Endothelial cell of umbilical vein (primary cell): ENCODE data around the gene MTA1. TPM values are rescaled to one million over a fixed set of nuclear protein-coding genes. Genes with fewer than 3 reads are reported as not detected.

Experiments used
- BruUV-seq: library from RNA; stranded (reverse); fragments of 400-500 nt; replicated peaks from 2 replicates; lab custom pipeline; 2021; lab: Mats Ljungman, UMichigan
- CTCF ChIA-PET: fragments of 300-600, 350-600 bp; sonication (Branson Sonifier 250); formaldehyde crosslinking; loops from one replicate; lab custom pipeline; 2021; ENCODE audit warnings: antibody characterized with exemption, inconsistent platforms; lab: Charles Lee
- POLR2A ChIA-PET: fragments of 300-600, 350-600 bp; sonication (Branson Sonifier 250); formaldehyde crosslinking; loops from one replicate; lab custom pipeline; 2021; ENCODE audit warnings: antibody characterized with exemption, inconsistent platforms; lab: Charles Lee
- DNase-seq: peaks from one replicate; pipeline ENCODE4 v3.0.0-alpha.2; 2011; ENCODE audit warnings: low read depth, low spot score
- FAIRE-seq: peaks from 2 replicates; lab custom pipeline; 2011; peaks lifted over from hg19 to GRCh38; lab: Jason Lieb, UNC
- H2AFZ ChIP-seq: 2 replicates; pipeline ENCODE4 v1.6.0; 2012; ENCODE audit warnings: low read depth, low read length, control low read depth, inconsistent platforms
- H3K27ac ChIP-seq: 2 replicates; pipeline ENCODE4 v1.5.1; 2011; ENCODE audit warnings: low read depth, mild to moderate bottlenecking, control low read depth, low read length, moderate library complexity; ENCODE audit not compliant: insufficient read depth
- H3K27me3 ChIP-seq, 2 experiments: 2 replicates each; pipeline versions ENCODE4 v1.6.0 to v1.6.1; 2011; ENCODE audit warnings: low read length in 2 of 2, mixed read lengths in 1 of 2; ENCODE audit not compliant: control insufficient read depth in 2 of 2, insufficient read depth in 2 of 2
- H3K36me3 ChIP-seq, 2 experiments: 2 replicates in 1 of 2; 3 replicates in 1 of 2; pipeline ENCODE4 v1.5.1; 2011; ENCODE audit warnings: low read length in 2 of 2, mild to moderate bottlenecking in 1 of 2, moderate library complexity in 1 of 2; ENCODE audit not compliant: control insufficient read depth in 2 of 2, insufficient read depth in 2 of 2; ENCODE audit errors: extremely low read depth in 1 of 2
- H3K4me1 ChIP-seq: 3 replicates; pipeline ENCODE4 v1.5.1; 2011; ENCODE audit warnings: mild to moderate bottlenecking, low read length; ENCODE audit not compliant: control insufficient read depth, insufficient read depth; ENCODE audit errors: extremely low read depth
- H3K4me2 ChIP-seq: 2 replicates; pipeline ENCODE4 v1.6.1; 2011; ENCODE audit warnings: low read length, control low read depth, mixed read lengths; ENCODE audit not compliant: insufficient read depth
- H3K4me3 ChIP-seq, 3 experiments: fragments of 200-600 bp in 1 of 3; sonication (generic), shearing (Covaris generic) in 1 of 3; replicated peaks in 1 of 3; 2 replicates each; pipeline ENCODE4 v1.5.1; 2011 to 2016; ENCODE audit warnings: control low read depth in 3 of 3, low read length in 3 of 3, mild to moderate bottlenecking in 2 of 3, inconsistent platforms in 1 of 3, low read depth in 1 of 3, moderate library complexity in 1 of 3; ENCODE audit not compliant: insufficient read depth in 1 of 3
- H3K79me2 ChIP-seq: 2 replicates; pipeline ENCODE4 v1.6.0; 2012; ENCODE audit warnings: low read length, inconsistent platforms; ENCODE audit not compliant: control insufficient read depth, insufficient read depth
- H3K9ac ChIP-seq: replicated peaks from 2 replicates; pipeline ENCODE3; 2011; ENCODE audit warnings: low read length, control low read depth; ENCODE audit not compliant: insufficient read depth; ENCODE audit errors: extremely low read depth
- H3K9me1 ChIP-seq: replicated peaks from 3 replicates; pipeline ENCODE4 v1.6.0; 2011; ENCODE audit warnings: mild to moderate bottlenecking, low read length; ENCODE audit not compliant: control insufficient read depth, insufficient read depth; ENCODE audit errors: extremely low read depth
- H3K9me3 ChIP-seq: replicated peaks from 2 replicates; pipeline ENCODE4 v1.5.1; 2012; ENCODE audit warnings: low read length, inconsistent platforms; ENCODE audit not compliant: control insufficient read depth, insufficient read depth
- H4K20me1 ChIP-seq: replicated peaks from 2 replicates; pipeline ENCODE3; 2011; ENCODE audit warnings: mild to moderate bottlenecking, low read length; ENCODE audit not compliant: control insufficient read depth, insufficient read depth; ENCODE audit errors: extremely low read depth
- EZH2 ChIP-seq: IDR thresholded peaks from 2 replicates; pipeline ENCODE4 v1.6.1; 2012; ENCODE audit warnings: borderline replicate concordance, low read depth, mild to moderate bottlenecking, moderate library complexity, low read length, inconsistent platforms; ENCODE audit not compliant: severe bottlenecking
- FOS ChIP-seq: IDR thresholded peaks from 2 replicates; pipeline ENCODE4 v1.6.1; 2011; ENCODE audit warnings: mild to moderate bottlenecking, low read length, moderate library complexity, borderline replicate concordance; ENCODE audit not compliant: insufficient read depth
- GATA2 ChIP-seq: IDR thresholded peaks from 2 replicates; pipeline ENCODE4 v1.7.0; 2011; ENCODE audit warnings: low read depth, mild to moderate bottlenecking, moderate library complexity, mixed read lengths, low read length; ENCODE audit not compliant: insufficient read length, insufficient read depth
- JUN ChIP-seq: IDR thresholded peaks from 2 replicates; pipeline ENCODE4 v1.6.1; 2011; ENCODE audit warnings: borderline replicate concordance, low read depth; ENCODE audit not compliant: insufficient read length, insufficient read depth
- MYC ChIP-seq: IDR thresholded peaks from one replicate; pipeline ENCODE4 v1.6.1; 2011; ENCODE audit warnings: mild to moderate bottlenecking, low read depth, low read length
- POLR2A ChIP-seq: IDR thresholded peaks from 2 replicates; pipeline ENCODE4 v1.6.1; 2012; ENCODE audit warnings: low read depth, mild to moderate bottlenecking, control low read depth, low read length
- POLR2AphosphoS5 ChIP-seq: IDR thresholded peaks from 2 replicates; pipeline ENCODE4 v1.6.1; 2012; ENCODE audit warnings: low read depth, mild to moderate bottlenecking, control low read depth, low read length, moderate library complexity; ENCODE audit not compliant: insufficient read depth
- dilution Hi-C: fragments of 300-500 bp; cut with MboI; formaldehyde crosslinking; loops from one replicate; pipeline ENCODE4 v1.15.0; 2019; ENCODE audit warnings: low sequenced_read_pairs; ENCODE audit not compliant: extremely low pct_ligation_motif_present
- intact Hi-C: fragments of 100-400 bp; cut with micrococcal nuclease; formaldehyde crosslinking; loops from one replicate; pipeline ENCODE4 v1.10.0; 2022
- polyA plus RNA-seq, 4 experiments: library from polyadenylated mRNA; depleted of rRNA in 3 of 4; stranded (reverse) in 3 of 4; unstranded in 1 of 4; fragments of >200 nt; gene quantifications; 2 replicates each; pipeline versions ENCODE4 v1.2.1 to v1.2.3, GENCODE V29; 2011 to 2012; ENCODE audit warnings: missing spikeins in 1 of 4
- total RNA-seq: library from RNA; stranded (reverse); gene quantifications from 2 replicates; pipeline ENCODE4 v1.2.3, GENCODE V29; 2021
- TF ChIP-seq, protein P1 (sequence below), 2 donors: IDR thresholded peaks; 1 replicate in 1 of 2; 2 replicates in 1 of 2; pipeline ENCODE4 v1.5.1; 2011; ENCODE audit warnings: low read length in 2 of 2, mild to moderate bottlenecking in 2 of 2, moderate library complexity in 2 of 2, control low read depth in 1 of 2, inconsistent platforms in 1 of 2, low read depth in 1 of 2; ENCODE audit not compliant: insufficient read depth in 1 of 2; ENCODE audit errors: extremely low read depth in 1 of 2
- TF ChIP-seq, protein P2 (sequence below): IDR thresholded peaks from 2 replicates; pipeline ENCODE4 v1.6.1; 2011; ENCODE audit not compliant: insufficient read depth, insufficient read length

Gene MTA1
- total and polyA plus RNA-seq, 2 donors (not counting 3 experiments of a cell fraction or from before 2014, with no cell fraction given) = 85.2 to 167 TPM

GRCh38 chr14:105388110-105388951, 31.3 kb upstream of the MTA1 start:
- intact Hi-C loops (no loop called here), dilution Hi-C loops (no loop called here)
- FAIRE-seq = no peak
- ChIA-PET CTCF (no interaction called here), POLR2A (no interaction called here)
- Histone ChIP-seq H3K27ac (no peak overlapping the region), H3K27me3 (no peaks in the 10 kb centered on the region), H3K4me3 (no peak overlapping the region), H3K9ac (no peak overlapping the region), H3K79me2 (no peaks in the 10 kb centered on the region), H2AFZ (no peak overlapping the region), H3K9me1 (no peaks in the 10 kb centered on the region), H3K4me1 (no peaks in the 10 kb centered on the region), H3K9me3 (no peaks in the 10 kb centered on the region), H4K20me1 (no peaks in the 10 kb centered on the region), H3K4me2 (no peak overlapping the region), H3K36me3 (peaks cover 0 to 4% of the 10 kb centered on the region in 2 experiments)
- no TSS peak for BruUV-seq
- no peak for DNase-seq
- TF ChIP-seq MYC (no peak), POLR2A (no peak), EZH2 (no peak), GATA2 (no peak), FOS (no peak), JUN (no peak), POLR2AphosphoS5 (no peak)
- TF ChIP-seq, protein P1, sequence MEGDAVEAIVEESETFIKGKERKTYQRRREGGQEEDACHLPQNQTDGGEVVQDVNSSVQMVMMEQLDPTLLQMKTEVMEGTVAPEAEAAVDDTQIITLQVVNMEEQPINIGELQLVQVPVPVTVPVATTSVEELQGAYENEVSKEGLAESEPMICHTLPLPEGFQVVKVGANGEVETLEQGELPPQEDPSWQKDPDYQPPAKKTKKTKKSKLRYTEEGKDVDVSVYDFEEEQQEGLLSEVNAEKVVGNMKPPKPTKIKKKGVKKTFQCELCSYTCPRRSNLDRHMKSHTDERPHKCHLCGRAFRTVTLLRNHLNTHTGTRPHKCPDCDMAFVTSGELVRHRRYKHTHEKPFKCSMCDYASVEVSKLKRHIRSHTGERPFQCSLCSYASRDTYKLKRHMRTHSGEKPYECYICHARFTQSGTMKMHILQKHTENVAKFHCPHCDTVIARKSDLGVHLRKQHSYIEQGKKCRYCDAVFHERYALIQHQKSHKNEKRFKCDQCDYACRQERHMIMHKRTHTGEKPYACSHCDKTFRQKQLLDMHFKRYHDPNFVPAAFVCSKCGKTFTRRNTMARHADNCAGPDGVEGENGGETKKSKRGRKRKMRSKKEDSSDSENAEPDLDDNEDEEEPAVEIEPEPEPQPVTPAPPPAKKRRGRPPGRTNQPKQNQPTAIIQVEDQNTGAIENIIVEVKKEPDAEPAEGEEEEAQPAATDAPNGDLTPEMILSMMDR (IDR thresholded peaks at IDR 0.05; ENCODE audit: extremely low read depth in 1 of 2, insufficient read depth in 1 of 2, low read depth in 1 of 2, low read length in 2 of 2) = no peak
- TF ChIP-seq, protein P2, sequence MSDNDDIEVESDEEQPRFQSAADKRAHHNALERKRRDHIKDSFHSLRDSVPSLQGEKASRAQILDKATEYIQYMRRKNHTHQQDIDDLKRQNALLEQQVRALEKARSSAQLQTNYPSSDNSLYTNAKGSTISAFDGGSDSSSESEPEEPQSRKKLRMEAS = no peak
